ENCODE measurements around the gene DGKE.

The DGKE gene

GRCh38 chr17:56817066-56817465 lies 16.9 kb upstream of the DGKE start:
- Histone ChIP-seq H3K27me3 (ENCODE audit: insufficient read depth, low read length) (no peaks in the 10 kb centered on the region), H3K9ac (ENCODE audit: low read depth, low read length) (no peak overlapping the region), H3K36me3 (ENCODE audit: insufficient read depth, low read length) (no peaks in the 10 kb centered on the region), H3K27ac (ENCODE audit: low read depth, low read length) (no peak overlapping the region), H3K9me3 (ENCODE audit: insufficient read depth, low read depth, low read length) (no peaks in the 10 kb centered on the region), H3K4me1 (ENCODE audit: insufficient read depth, low read length) (no peaks in the 10 kb centered on the region), H3K4me3 (ENCODE audit: low read length) (no peak overlapping the region)

GRCh38 chr17:56819030-56819429 lies 14.9 kb upstream of the DGKE start:
- Histone ChIP-seq H3K9me3 (ENCODE audit: insufficient read depth, low read depth, low read length) (no peaks in the 10 kb centered on the region), H3K9ac (ENCODE audit: low read depth, low read length) (no peak overlapping the region), H3K36me3 (ENCODE audit: insufficient read depth, low read length) (no peaks in the 10 kb centered on the region), H3K4me1 (ENCODE audit: insufficient read depth, low read length) (no peaks in the 10 kb centered on the region), H3K27ac (ENCODE audit: low read depth, low read length) (no peak overlapping the region), H3K27me3 (ENCODE audit: insufficient read depth, low read length) (no peaks in the 10 kb centered on the region), H3K4me3 (ENCODE audit: low read length) (no peak overlapping the region)
- 95% methylated on average over 2 of the region's 2 CpGs for WGBS

- H3K27ac ChIP-seq (ENCODE audit: low read depth, low read length) = no peak overlapping the region
- no peaks in the 10 kb centered on the region for H3K36me3 ChIP-seq (ENCODE audit: insufficient read depth, low read length)
- H3K4me3 ChIP-seq (ENCODE audit: low read length) = no peak overlapping the region
- WGBS = 30% methylated on average over 13 of the region's 14 CpGs
- no peak overlapping the region for H3K9ac ChIP-seq (ENCODE audit: low read depth, low read length)
- H3K27me3 ChIP-seq (ENCODE audit: insufficient read depth, low read length) = no peaks in the 10 kb centered on the region
- no peaks in the 10 kb centered on the region for H3K9me3 ChIP-seq (ENCODE audit: insufficient read depth, low read depth, low read length)
- H3K4me1 ChIP-seq (ENCODE audit: insufficient read depth, low read length) = no peaks in the 10 kb centered on the region
These were observed 14.4 kb upstream of the DGKE start for GRCh38 chr17:56819431-56820145.

- H3K9ac ChIP-seq (ENCODE audit: low read depth, low read length) = no peak overlapping the region
- WGBS = 95% methylated on average over 9 of the region's 10 CpGs
These were observed 13.7 kb upstream of the DGKE start for GRCh38 chr17:56820207-56820606.

GRCh38 chr17:56821847-56822534 lies 12.0 kb upstream of the DGKE start:
- 78% methylated on average over 2 of the region's 3 CpGs for WGBS
- no peaks in the 10 kb centered on the region for H3K27me3 ChIP-seq (ENCODE audit: insufficient read depth, low read length)
- no peaks in the 10 kb centered on the region for H3K36me3 ChIP-seq (ENCODE audit: insufficient read depth, low read length)
- H3K9ac ChIP-seq (ENCODE audit: low read depth, low read length) = no peak overlapping the region
- H3K27ac ChIP-seq (ENCODE audit: low read depth, low read length) = no peak overlapping the region
- no peak overlapping the region for H3K4me3 ChIP-seq (ENCODE audit: low read length)
- no peaks in the 10 kb centered on the region for H3K9me3 ChIP-seq (ENCODE audit: insufficient read depth, low read depth, low read length)
- H3K4me1 ChIP-seq (ENCODE audit: insufficient read depth, low read length) = no peaks in the 10 kb centered on the region

More at GRCh38 chr17:56820207-56820606, 13.7 kb upstream of the DGKE start:
- Histone ChIP-seq H3K4me3 (ENCODE audit: low read length) (no peak overlapping the region), H3K36me3 (ENCODE audit: insufficient read depth, low read length) (no peaks in the 10 kb centered on the region), H3K4me1 (ENCODE audit: insufficient read depth, low read length) (no peaks in the 10 kb centered on the region), H3K27me3 (ENCODE audit: insufficient read depth, low read length) (no peaks in the 10 kb centered on the region), H3K9me3 (ENCODE audit: insufficient read depth, low read depth, low read length) (no peaks in the 10 kb centered on the region), H3K27ac (ENCODE audit: low read depth, low read length) (no peak overlapping the region)

- Histone ChIP-seq H3K36me3 (ENCODE audit: insufficient read depth, low read length) (no peaks in the 10 kb centered on the region), H3K9me3 (ENCODE audit: insufficient read depth, low read depth, low read length) (no peaks in the 10 kb centered on the region), H3K27ac (ENCODE audit: low read depth, low read length) (no peak overlapping the region), H3K27me3 (ENCODE audit: insufficient read depth, low read length) (no peaks in the 10 kb centered on the region), H3K4me1 (ENCODE audit: insufficient read depth, low read length) (no peaks in the 10 kb centered on the region), H3K4me3 (ENCODE audit: low read length) (no peak overlapping the region), H3K9ac (ENCODE audit: low read depth, low read length) (no peak overlapping the region)
- WGBS = 96% methylated on average over 3 of the region's 5 CpGs
These were observed 11.2 kb upstream of the DGKE start for GRCh38 chr17:56822725-56823124.

GRCh38 chr17:56823848-56824247 lies 10.1 kb upstream of the DGKE start:
- Histone ChIP-seq H3K9ac (ENCODE audit: low read depth, low read length) (no peak overlapping the region), H3K27me3 (ENCODE audit: insufficient read depth, low read length) (no peaks in the 10 kb centered on the region)
- WGBS = 87% methylated on average over 2 of the region's 2 CpGs

GRCh38 chr17:56824503-56824902 lies 9.4 kb upstream of the DGKE start:
- no peaks in the 10 kb centered on the region for H3K36me3 ChIP-seq (ENCODE audit: insufficient read depth, low read length)
- no peak overlapping the region for H3K9ac ChIP-seq (ENCODE audit: low read depth, low read length)
- WGBS = 78% methylated on average over 1 of the region's 1 CpG
- H3K9me3 ChIP-seq (ENCODE audit: insufficient read depth, low read depth, low read length) = no peaks in the 10 kb centered on the region
- H3K4me1 ChIP-seq (ENCODE audit: insufficient read depth, low read length) = no peaks in the 10 kb centered on the region
- no peaks in the 10 kb centered on the region for H3K27me3 ChIP-seq (ENCODE audit: insufficient read depth, low read length)
- H3K27ac ChIP-seq (ENCODE audit: low read depth, low read length) = no peak overlapping the region
- no peak overlapping the region for H3K4me3 ChIP-seq (ENCODE audit: low read length)

More at GRCh38 chr17:56823848-56824247, 10.1 kb upstream of the DGKE start:
- H3K36me3 ChIP-seq (ENCODE audit: insufficient read depth, low read length) = no peaks in the 10 kb centered on the region
- H3K9me3 ChIP-seq (ENCODE audit: insufficient read depth, low read depth, low read length) = no peaks in the 10 kb centered on the region
- no peak overlapping the region for H3K27ac ChIP-seq (ENCODE audit: low read depth, low read length)
- H3K4me1 ChIP-seq (ENCODE audit: insufficient read depth, low read length) = no peaks in the 10 kb centered on the region
- no peak overlapping the region for H3K4me3 ChIP-seq (ENCODE audit: low read length)

GRCh38 chr17:56826611-56827414 lies 7.1 kb upstream of the DGKE start:
- Histone ChIP-seq H3K4me3 (ENCODE audit: low read length) (no peak overlapping the region), H3K36me3 (ENCODE audit: insufficient read depth, low read length) (peaks cover 6% of the 10 kb centered on the region), H3K9me3 (ENCODE audit: insufficient read depth, low read depth, low read length) (no peaks in the 10 kb centered on the region), H3K27ac (ENCODE audit: low read depth, low read length) (no peak overlapping the region), H3K27me3 (ENCODE audit: insufficient read depth, low read length) (no peaks in the 10 kb centered on the region), H3K4me1 (ENCODE audit: insufficient read depth, low read length) (no peaks in the 10 kb centered on the region), H3K9ac (ENCODE audit: low read depth, low read length) (no peak overlapping the region)
- 89% methylated on average over 4 of the region's 4 CpGs for WGBS

- peaks cover 6% of the 10 kb centered on the region for H3K36me3 ChIP-seq (ENCODE audit: insufficient read depth, low read length)
- H3K9me3 ChIP-seq (ENCODE audit: insufficient read depth, low read depth, low read length) = no peaks in the 10 kb centered on the region
- H3K4me3 ChIP-seq (ENCODE audit: low read length) = no peak overlapping the region
- no peak overlapping the region for H3K9ac ChIP-seq (ENCODE audit: low read depth, low read length)
- 88% methylated on average over 7 of the region's 7 CpGs for WGBS
- H3K27ac ChIP-seq (ENCODE audit: low read depth, low read length) = no peak overlapping the region
- H3K27me3 ChIP-seq (ENCODE audit: insufficient read depth, low read length) = peaks cover 31% of the 10 kb centered on the region
- peaks cover 11% of the 10 kb centered on the region for H3K4me1 ChIP-seq (ENCODE audit: insufficient read depth, low read length)
These were observed 3.1 kb upstream of the DGKE start for GRCh38 chr17:56830726-56831368.
